Activated CD4-positive, alpha-beta T cell treated with anti-CD3 and anti-CD28 coated beads for 36 hours (primary cell): ENCODE measurements around the gene PRKAG2. TPM values are rescaled to one million over a fixed set of nuclear protein-coding genes. Genes with fewer than 3 reads are reported as not detected.
"Not testable (repeated sequence)": the region's sequence is repeated elsewhere in the genome, so short reads cannot be mapped to it uniquely, and the experiment has no call there.

Source experiments
- ATAC-seq: fragments of 200-7000 bp; cut with Tn5 transposase; one replicate; pipeline ENCODE4 v1.10.0; 2021; ENCODE audit warnings: mild to moderate bottlenecking, moderate library complexity
- CTCF ChIA-PET: fragments of 350-600 bp; sonication (Branson Sonifier 250); formaldehyde crosslinking; loops from one replicate; lab custom pipeline; 2021; ENCODE audit warnings: antibody characterized with exemption; lab: Charles Lee
- POLR2A ChIA-PET: fragments of 350-600 bp; sonication (Branson Sonifier 250); formaldehyde crosslinking; loops from one replicate; lab custom pipeline; 2021; ENCODE audit warnings: antibody characterized with exemption, inconsistent platforms; lab: Charles Lee
- DNase-seq: peaks from one replicate; pipeline ENCODE4 v3.0.0-alpha.2; 2020
- H3K27ac Mint-ChIP-seq: one replicate; pipeline ENCODE4 v1.8.0; 2021; ENCODE audit warnings: mixed read lengths
- H3K27me3 Mint-ChIP-seq: one replicate; pipeline ENCODE4 v1.8.0; 2021; ENCODE audit warnings: mixed read lengths
- H3K36me3 Mint-ChIP-seq: one replicate; pipeline ENCODE4 v1.8.0; 2021; ENCODE audit warnings: low read depth, mixed read lengths
- H3K4me1 Mint-ChIP-seq: one replicate; pipeline ENCODE4 v1.8.0; 2021; ENCODE audit warnings: mixed read lengths
- H3K4me3 Mint-ChIP-seq: one replicate; pipeline ENCODE4 v1.8.0; 2021; ENCODE audit warnings: mild to moderate bottlenecking, moderate library complexity, mixed read lengths
- H3K9me3 Mint-ChIP-seq: one replicate; pipeline ENCODE4 v1.8.0; 2021; ENCODE audit warnings: low read depth, mixed read lengths
- intact Hi-C, 2 experiments: fragments of 100-400 bp; cut with DNase I in 1 of 2; cut with micrococcal nuclease in 1 of 2; formaldehyde crosslinking; loops; one replicate each; pipeline versions ENCODE4 v1.14.2 to v1.15.1; 2022 to 2024; cut with DNase I, micrococcal nuclease
- total RNA-seq, 2 experiments: library from RNA; stranded (reverse); gene quantifications; one replicate each; pipeline ENCODE4 v1.2.3, GENCODE V29; 2021

Gene PRKAG2
- total RNA-seq, 2 experiments from 2014 or later: 19.6 to 21.5 TPM

- H3K4me3 Mint-ChIP-seq: no peak overlapping the region
- no peaks in the 10 kb centered on the region for H3K9me3 Mint-ChIP-seq
- intact Hi-C loops: loop anchor here (5.0 to 10.0 kb wide), 3 partner anchors 237 to 402 kb away; partner anchors contain the start of gene RHEB (in 1 of the 2)
- H3K4me1 Mint-ChIP-seq: peaks cover 25% of the 10 kb centered on the region
- no peaks in the 10 kb centered on the region for H3K27me3 Mint-ChIP-seq
- H3K27ac Mint-ChIP-seq: no peak overlapping the region
- peaks cover 6% of the 10 kb centered on the region for H3K36me3 Mint-ChIP-seq
- no peak for DNase-seq
- CTCF ChIA-PET: interaction anchor here (0.6 kb wide), 1 partner anchor 197 kb away, joined by 4 read pairs; no protein-coding TSS in a partner anchor
- ATAC-seq: no peak
- POLR2A ChIA-PET: no interaction called here
Observed at GRCh38 chr7:151754688-151755130, 122.2 kb downstream of the PRKAG2 start.

DNA sequence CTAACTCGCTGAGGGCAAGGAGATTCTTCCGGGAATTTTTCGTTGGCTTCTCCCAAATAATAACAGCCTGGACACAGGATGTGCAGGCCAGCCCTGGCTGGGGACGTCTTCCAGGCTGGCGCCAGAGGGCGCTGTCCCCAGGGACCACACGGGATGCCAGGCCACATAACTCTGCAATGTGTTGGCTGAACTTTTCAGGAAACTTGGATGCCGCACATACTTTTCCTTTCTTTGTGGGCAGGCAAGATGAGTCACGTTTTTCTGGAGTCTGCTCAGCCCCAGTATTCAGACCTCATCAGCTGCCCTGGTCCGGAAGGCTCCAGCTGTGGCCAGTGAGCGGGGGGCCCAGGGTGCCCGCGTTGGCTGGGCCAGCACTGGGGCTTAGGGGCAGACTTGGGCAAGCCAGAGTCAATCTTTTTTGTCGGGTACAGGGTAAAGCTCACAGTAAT is 122.7 kb downstream of the PRKAG2 start:
- Mint-ChIP-seq H3K4me3 (no peak overlapping the region), H3K4me1 (peaks cover 20% of the 10 kb centered on the region), H3K27me3 (no peaks in the 10 kb centered on the region), H3K9me3 (no peaks in the 10 kb centered on the region), H3K36me3 (peaks cover 6% of the 10 kb centered on the region), H3K27ac (no peak overlapping the region)
- no peak for ATAC-seq
- ChIA-PET CTCF (interaction anchor here (1.1 kb wide), 1 partner anchor 306 kb away, joined by 4 read pairs; no protein-coding TSS in a partner anchor), POLR2A (no interaction called here)
- DNase-seq: peak; percentile 49
- intact Hi-C loops: loop anchor here in 1 of 2 experiments (10.0 kb wide), 1 partner anchor 389 kb away; no protein-coding TSS in a partner anchor

DNA sequence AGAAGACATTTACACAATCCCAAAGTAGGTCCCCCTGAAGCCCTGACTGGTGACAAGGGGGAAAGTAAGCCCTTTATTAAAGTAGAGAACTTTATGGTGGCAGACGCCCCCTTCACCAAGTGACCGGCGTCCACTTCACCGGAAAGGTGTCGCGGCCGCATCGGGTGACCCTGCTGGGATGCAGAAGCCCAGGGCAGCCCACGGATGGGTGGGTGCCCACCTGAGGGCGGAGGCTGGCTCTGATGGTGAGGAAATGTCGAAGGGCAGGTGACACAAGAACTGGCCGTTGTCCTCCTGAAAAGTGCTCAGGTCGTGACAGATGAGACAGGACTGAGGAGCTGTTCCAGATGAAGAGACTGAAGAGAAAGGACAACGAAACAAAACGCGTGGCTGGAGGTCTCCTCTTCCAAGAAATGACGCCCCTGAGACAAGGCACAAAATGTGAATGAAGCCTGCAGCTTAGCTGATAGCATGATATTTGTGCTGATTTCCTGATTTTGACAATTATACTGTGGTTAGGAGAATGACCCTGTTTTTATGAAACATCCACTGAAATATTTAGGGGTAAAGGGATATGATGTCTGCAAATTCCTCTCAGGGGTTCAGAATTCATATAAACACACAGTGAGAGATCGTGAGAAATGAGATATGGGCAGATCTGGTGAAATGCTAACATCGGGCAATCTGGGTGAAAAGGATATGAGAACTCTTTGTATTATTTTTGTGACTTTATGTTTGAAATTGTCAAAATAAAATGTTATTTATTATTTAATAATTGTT is 123.9 kb downstream of the PRKAG2 start:
- peaks cover 6% of the 10 kb centered on the region for H3K36me3 Mint-ChIP-seq

DNA sequence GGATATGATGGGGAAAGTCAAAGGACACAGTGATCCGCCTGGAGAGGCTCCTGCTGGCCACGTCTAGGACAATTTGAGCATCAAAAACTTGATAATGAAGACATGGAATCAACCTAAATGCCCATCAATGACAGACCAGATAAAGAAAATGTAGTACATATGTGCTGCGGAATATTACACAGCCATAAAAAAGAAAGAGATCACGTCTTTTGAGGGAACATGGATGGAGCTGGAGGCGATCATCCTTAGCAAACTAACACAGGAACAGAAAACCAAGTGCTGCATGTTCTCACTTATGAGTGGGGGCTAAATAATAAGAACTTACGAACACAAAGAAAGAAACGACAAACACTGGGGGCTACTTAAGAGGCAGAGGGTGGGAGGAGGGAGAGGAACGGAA is 124.9 kb downstream of the PRKAG2 start:
- intact Hi-C loops: loop anchor here in 1 of 2 experiments (10.0 kb wide), 1 partner anchor 387 kb away; no protein-coding TSS in a partner anchor
- peaks cover 6% of the 10 kb centered on the region for H3K36me3 Mint-ChIP-seq

More for the DNA sequence above, 123.9 kb downstream of the PRKAG2 start:
- CTCF ChIA-PET: interaction anchor here (0.6 to 1.1 kb wide), 2 partner anchors 13 to 305 kb away, joined by 3 to 4 read pairs; no protein-coding TSS in a partner anchor
- Mint-ChIP-seq H3K27ac (no peak overlapping the region), H3K27me3 (no peaks in the 10 kb centered on the region), H3K4me1 (peaks cover 19% of the 10 kb centered on the region), H3K4me3 (no peak overlapping the region), H3K9me3 (no peaks in the 10 kb centered on the region)
- POLR2A ChIA-PET: no interaction called here
- intact Hi-C loops: loop anchor here in 1 of 2 experiments (10.0 kb wide), 1 partner anchor 388 kb away; no protein-coding TSS in a partner anchor
- ATAC-seq (no peak), DNase-seq (no peak)

DNA sequence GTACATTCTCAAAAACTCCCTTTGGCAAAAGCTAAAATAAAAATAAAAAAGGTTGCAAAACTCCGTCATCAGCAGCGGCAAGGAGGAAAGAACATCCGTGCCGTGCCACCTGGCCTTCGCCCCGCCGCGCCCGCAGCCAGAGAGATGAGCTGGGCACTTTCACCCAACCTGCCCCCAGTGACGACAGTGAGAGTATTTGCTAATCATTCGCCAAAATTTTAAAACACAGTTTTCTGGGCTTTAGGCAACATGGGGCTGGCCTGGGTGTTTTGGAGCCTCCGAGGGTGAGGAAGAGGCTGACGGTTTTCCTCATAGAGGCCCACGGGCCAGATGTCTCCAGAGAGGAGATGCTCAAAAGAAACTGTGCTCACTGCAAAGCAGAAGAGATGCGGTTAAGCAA is 128.2 kb downstream of the PRKAG2 start:
- H3K9me3 Mint-ChIP-seq: no peaks in the 10 kb centered on the region
- H3K4me1 Mint-ChIP-seq: peaks cover 21% of the 10 kb centered on the region
- H3K4me3 Mint-ChIP-seq: no peak overlapping the region
- CTCF ChIA-PET: interaction anchor here (0.7 to 1.1 kb wide), 3 partner anchors 8 to 129 kb away, joined by 3 read pairs; no protein-coding TSS in a partner anchor
- H3K36me3 Mint-ChIP-seq: peaks cover 6% of the 10 kb centered on the region
- no peak overlapping the region for H3K27ac Mint-ChIP-seq
- ATAC-seq (no peak), DNase-seq (no peak)
- POLR2A ChIA-PET: interaction anchor here (0.7 kb wide), 1 partner anchor 226 kb away, joined by 3 read pairs; no protein-coding TSS in a partner anchor
- no peaks in the 10 kb centered on the region for H3K27me3 Mint-ChIP-seq
- intact Hi-C loops: no loop called here

More for the DNA sequence above, 124.9 kb downstream of the PRKAG2 start:
- DNase-seq: no peak
- CTCF ChIA-PET: no interaction called here
- POLR2A ChIA-PET: no interaction called here
- no peaks in the 10 kb centered on the region for H3K27me3 Mint-ChIP-seq
- H3K4me3 Mint-ChIP-seq: no peak overlapping the region
- ATAC-seq: no peak
- no peak overlapping the region for H3K27ac Mint-ChIP-seq
- H3K4me1 Mint-ChIP-seq: peaks cover 22% of the 10 kb centered on the region
- no peaks in the 10 kb centered on the region for H3K9me3 Mint-ChIP-seq

DNA sequence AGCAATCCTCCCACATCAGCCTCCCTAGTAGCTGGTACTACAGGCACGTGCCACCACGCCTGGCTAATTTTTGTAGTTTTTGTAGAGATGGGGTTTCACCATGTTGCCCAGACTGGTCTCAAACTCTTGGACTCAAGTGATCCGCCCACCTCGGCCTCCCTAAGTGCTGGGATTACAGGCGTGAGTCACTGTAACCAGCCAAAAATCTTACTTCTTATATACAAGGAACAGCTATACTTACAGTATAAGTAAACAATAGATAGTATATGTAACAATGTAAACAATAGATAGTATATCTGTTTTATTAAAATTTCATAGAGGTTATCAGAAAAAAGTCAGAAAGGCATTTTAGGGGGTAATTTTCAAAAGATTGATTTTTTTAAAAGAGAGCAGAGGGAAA is 128.9 kb downstream of the PRKAG2 start:
- intact Hi-C loops, H3K9me3 Mint-ChIP-seq, H3K27ac Mint-ChIP-seq, DNase-seq, H3K36me3 Mint-ChIP-seq, H3K4me3 Mint-ChIP-seq, ATAC-seq, H3K27me3 Mint-ChIP-seq, POLR2A ChIA-PET: not testable (repeated sequence)
- CTCF ChIA-PET: interaction anchor here (0.6 to 1.1 kb wide), 4 partner anchors 9 to 36 kb away, joined by 3 read pairs; no protein-coding TSS in a partner anchor
- peaks cover 29% of the 10 kb centered on the region for H3K4me1 Mint-ChIP-seq

DNA sequence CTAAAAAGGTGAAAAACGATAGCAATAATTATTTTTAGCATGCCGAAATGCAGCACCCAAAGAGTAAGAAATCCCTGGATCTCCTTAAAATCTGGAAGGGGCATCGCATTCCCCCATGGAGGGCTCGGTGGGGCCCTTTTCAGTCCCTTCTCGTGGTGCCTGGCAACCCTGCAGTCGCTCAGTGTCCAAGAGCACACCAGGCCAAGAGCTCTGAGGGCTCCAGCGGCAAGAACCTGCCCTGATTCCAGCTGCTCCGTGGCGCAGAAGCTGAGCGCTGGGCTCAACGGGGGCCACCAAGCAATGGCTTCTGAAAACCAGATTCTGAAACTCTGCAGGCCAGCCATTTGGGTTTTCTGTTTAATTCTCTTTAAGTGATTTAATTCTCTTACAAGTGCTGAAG is 131.2 kb downstream of the PRKAG2 start:
- intact Hi-C loops: no loop called here
- no peaks in the 10 kb centered on the region for H3K36me3 Mint-ChIP-seq
- H3K4me3 Mint-ChIP-seq: no peak overlapping the region
- DNase-seq (no peak), ATAC-seq (no peak)
- H3K9me3 Mint-ChIP-seq: no peaks in the 10 kb centered on the region
- no peak overlapping the region for H3K27ac Mint-ChIP-seq
- ChIA-PET CTCF (interaction anchor here (0.6 to 0.8 kb wide), 3 partner anchors 14 to 322 kb away, joined by 3 read pairs; no protein-coding TSS in a partner anchor), POLR2A (no interaction called here)
- no peaks in the 10 kb centered on the region for H3K27me3 Mint-ChIP-seq
- H3K4me1 Mint-ChIP-seq: peaks cover 33% of the 10 kb centered on the region

DNA sequence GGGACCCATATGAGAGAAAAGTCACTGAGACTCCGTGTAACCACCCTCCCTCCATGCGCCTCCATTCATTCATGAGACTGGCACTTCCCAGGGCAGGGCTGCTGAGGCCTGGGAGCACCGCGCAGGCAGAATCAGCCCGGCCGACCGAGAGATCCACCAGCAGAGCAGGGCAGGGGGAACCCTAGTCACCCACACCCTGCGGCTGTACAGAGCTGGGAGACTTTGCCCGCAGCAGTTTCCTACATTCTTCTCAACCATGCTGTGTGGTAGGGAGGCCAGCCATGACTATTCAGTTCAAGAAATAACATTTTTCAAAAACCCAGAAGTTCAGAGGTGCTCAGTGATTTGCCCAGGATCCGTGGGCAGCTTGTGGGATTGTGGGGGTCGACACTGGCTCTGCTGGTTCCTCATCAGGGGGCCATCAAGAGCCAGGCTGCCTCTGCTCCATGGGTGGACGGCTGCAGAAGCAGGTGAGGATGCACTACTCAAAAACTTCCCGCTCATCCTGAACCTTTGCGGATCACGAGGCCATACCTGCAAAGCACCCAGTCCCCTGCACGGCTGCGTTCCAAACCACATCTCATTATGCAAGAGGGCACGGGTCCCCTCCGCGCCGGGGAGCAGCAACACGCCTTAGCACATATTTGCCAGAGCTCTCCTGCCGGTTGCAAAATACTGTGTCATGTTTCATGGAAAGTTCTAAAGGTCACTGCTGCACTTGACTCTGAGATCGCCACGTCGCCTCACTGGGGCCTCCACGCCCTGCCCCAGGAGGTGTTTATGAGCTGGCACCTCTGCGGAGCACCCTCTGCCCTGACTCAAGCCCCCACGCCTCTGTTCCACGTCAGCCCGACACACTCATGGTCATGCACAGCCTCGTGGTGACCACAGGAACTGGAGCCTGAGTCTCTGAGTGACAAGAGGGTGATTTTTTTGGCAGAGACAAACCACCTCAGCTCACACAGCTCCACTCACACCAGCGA is 132.0 kb downstream of the PRKAG2 start:
- no peak overlapping the region for H3K4me3 Mint-ChIP-seq
- ChIA-PET POLR2A (no interaction called here), CTCF (interaction anchor here (0.6 to 1.0 kb wide), 4 partner anchors 12 to 298 kb away, joined by 3 read pairs; no protein-coding TSS in a partner anchor)
- peaks cover 33% of the 10 kb centered on the region for H3K4me1 Mint-ChIP-seq
- H3K36me3 Mint-ChIP-seq: no peaks in the 10 kb centered on the region
- H3K27ac Mint-ChIP-seq: no peak overlapping the region
- intact Hi-C loops: no loop called here
- no peaks in the 10 kb centered on the region for H3K9me3 Mint-ChIP-seq
- DNase-seq: peak; percentile 69
- no peaks in the 10 kb centered on the region for H3K27me3 Mint-ChIP-seq
- peak; percentile 63 for ATAC-seq

DNA sequence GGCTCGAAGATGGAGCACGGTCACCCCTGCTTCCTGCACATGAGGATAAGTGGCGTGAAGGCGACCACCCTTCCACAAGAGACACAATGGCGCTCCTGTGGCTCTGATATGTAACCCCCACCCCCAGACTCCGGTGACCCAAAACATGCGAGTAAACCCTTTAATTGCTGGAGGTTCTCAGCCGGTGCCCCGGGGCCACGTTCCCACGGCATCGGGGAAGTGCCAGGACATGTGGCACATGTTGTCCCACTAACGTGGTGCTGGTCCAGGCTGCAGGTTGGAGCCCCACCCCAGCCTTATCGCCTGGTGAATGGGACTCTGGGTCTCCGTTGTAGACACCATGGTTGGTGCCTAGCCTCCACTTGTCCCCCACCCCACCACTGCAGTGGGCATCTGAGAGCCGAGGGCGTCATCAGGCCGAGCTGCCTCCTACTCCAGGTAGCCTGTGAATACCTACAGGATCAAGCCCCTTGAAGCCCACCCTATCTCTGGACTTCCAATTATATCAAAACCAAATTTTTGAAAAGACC is 132.8 kb downstream of the PRKAG2 start:
- Mint-ChIP-seq H3K4me1 (peaks cover 33% of the 10 kb centered on the region), H3K27me3 (no peaks in the 10 kb centered on the region), H3K4me3 (no peak overlapping the region), H3K36me3 (no peaks in the 10 kb centered on the region), H3K9me3 (no peaks in the 10 kb centered on the region), H3K27ac (no peak overlapping the region)
- no peak for ATAC-seq
- ChIA-PET CTCF (interaction anchor here (0.6 to 1.0 kb wide), 2 partner anchors 13 to 277 kb away, joined by 3 read pairs; no protein-coding TSS in a partner anchor), POLR2A (no interaction called here)
- DNase-seq: no peak
- intact Hi-C loops: no loop called here

DNA sequence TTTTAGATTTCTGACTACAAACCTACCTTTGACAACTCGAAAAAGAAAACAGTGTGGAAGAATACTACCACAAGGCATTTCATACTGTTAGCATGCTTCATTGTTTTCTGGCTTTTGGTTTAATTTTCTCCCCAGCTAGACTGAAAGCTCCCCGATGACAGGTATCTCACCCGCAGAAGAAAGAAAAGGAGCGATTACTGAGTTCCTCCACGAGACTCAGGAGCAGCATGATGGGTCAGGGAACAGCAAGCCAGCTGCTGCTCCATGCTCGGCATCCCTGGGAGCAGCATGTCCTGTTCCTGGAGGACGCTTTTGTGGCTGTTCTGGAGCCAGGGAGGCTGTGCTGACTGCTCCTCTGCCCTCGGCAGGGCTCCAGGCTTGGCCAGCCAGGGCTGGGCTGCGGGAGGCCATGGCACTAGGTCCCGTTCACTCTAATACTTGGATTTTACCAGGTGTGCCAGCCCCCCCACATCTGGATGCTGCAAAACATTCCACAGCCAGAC is 133.4 kb downstream of the PRKAG2 start:
- Mint-ChIP-seq H3K9me3 (no peaks in the 10 kb centered on the region), H3K27me3 (no peaks in the 10 kb centered on the region), H3K4me1 (peaks cover 33% of the 10 kb centered on the region), H3K27ac (peak overlapping the region; percentile 40), H3K36me3 (no peaks in the 10 kb centered on the region), H3K4me3 (no peak overlapping the region)
- ATAC-seq (no peak), DNase-seq (no peak)
- intact Hi-C loops: no loop called here
- CTCF ChIA-PET: no interaction called here
- POLR2A ChIA-PET: no interaction called here
